ENCODE data around the gene ECSIT. TPM values are rescaled to one million over a fixed set of nuclear protein-coding genes. Genes with fewer than 3 reads are reported as not detected.

Gene ECSIT
- polyA plus RNA-seq, 2 of the 4 experiments (the other 2 are of a cell fraction): 23.0 to 29.7 TPM

GRCh38 chr19:11519138-11519537 is 9.8 kb downstream of the ECSIT start (continued):
- no peak for TF ChIP-seq REST (IDR thresholded peaks at IDR 0.05)
- no peak for TF ChIP-seq ZSCAN20 (CRISPR knock-in tag; IDR thresholded peaks at IDR 0.05)
- TF ChIP-seq CEBPB (IDR thresholded peaks at IDR 0.05): no peak
- TF ChIP-seq RCOR1 (IDR thresholded peaks at IDR 0.05; ENCODE audit: low read depth, low read length): no peak
- no peak for TF ChIP-seq CHD4 (IDR thresholded peaks at IDR 0.05; ENCODE audit: borderline replicate concordance)

GRCh38 chr19:11513946-11514345 is 15.0 kb downstream of the ECSIT start:
- Histone ChIP-seq H3K4me1 (no peaks in the 10 kb centered on the region), H3K4me3 (no peak overlapping the region), H3K9me3 (no peaks in the 10 kb centered on the region), H3K27ac (no peak overlapping the region), H3K4me2 (no peak overlapping the region)
- CTCF ChIA-PET: interaction anchor here (1.7 kb wide), 1 partner anchor 31 kb away, joined by 5 read pairs; no protein-coding TSS in a partner anchor
- no peak for TF ChIP-seq PBX3 (IDR thresholded peaks at IDR 0.05)
- no peak for TF ChIP-seq RARB (CRISPR knock-in tag; IDR thresholded peaks at IDR 0.05)
- TF ChIP-seq HOXB5 (CRISPR knock-in tag; IDR thresholded peaks at IDR 0.05): no peak
- no peak for TF ChIP-seq BHLHE40 (IDR thresholded peaks at IDR 0.05; ENCODE audit: low read depth, low read length)
- TF ChIP-seq KDM1A (IDR thresholded peaks at IDR 0.05; ENCODE audit: low read depth): no peak
- no peak for TF ChIP-seq ZNF302 (CRISPR knock-in tag; IDR thresholded peaks at IDR 0.05)
- no peak for TF ChIP-seq ZC3H11A (IDR thresholded peaks at IDR 0.05)
- no peak for TF ChIP-seq MAX (IDR thresholded peaks at IDR 0.05)
- no peak for TF ChIP-seq HES2 (IDR thresholded peaks at IDR 0.05)
- DNase-seq (ENCODE audit: low read depth in 1 of 2, low spot score in 1 of 2): no peak
- FAIRE-seq: no peak
- 95% methylated on average over 17 of the region's 20 CpGs for WGBS (ENCODE audit: missing lambda C conversion rate)
- POLR2A ChIA-PET: no interaction called here
- ATAC-seq: no peak

- Histone ChIP-seq H3K27ac (no peak overlapping the region), H3K4me1 (peaks cover 5% of the 10 kb centered on the region; the same call in 1 of the 3 replicates), H3K4me3 (no peak overlapping the region), H3K9me3 (no peaks in the 10 kb centered on the region), H3K4me2 (no peak overlapping the region)
- WGBS (ENCODE audit: missing lambda C conversion rate): 88% methylated on average over 8 of the region's 8 CpGs
- CTCF ChIA-PET: interaction anchor here (1.1 kb wide), 1 partner anchor 18 kb away, joined by 3 read pairs; no protein-coding TSS in a partner anchor
- POLR2A ChIA-PET: no interaction called here
- TF ChIP-seq NFE2L2 (conservative IDR thresholded peaks at IDR 0.05; ENCODE audit: low read length): no peak
- no peak for TF ChIP-seq MAFK (IDR thresholded peaks at IDR 0.05; ENCODE audit: partially characterized antibody)
- TF ChIP-seq JUN (IDR thresholded peaks at IDR 0.05): no peak
- TF ChIP-seq ZNF302 (CRISPR knock-in tag; IDR thresholded peaks at IDR 0.05): no peak
- no peak for TF ChIP-seq JUNB (IDR thresholded peaks at IDR 0.05)
- no peak for TF ChIP-seq ZC3H11A (IDR thresholded peaks at IDR 0.05)
- TF ChIP-seq RFX5 (IDR thresholded peaks at IDR 0.05): no peak
- no peak for TF ChIP-seq FOSL2 (IDR thresholded peaks at IDR 0.05)
- no peak for TF ChIP-seq FOSL2 (CRISPR knock-in tag; IDR thresholded peaks at IDR 0.05)
- TF ChIP-seq NR3C1 (IDR thresholded peaks at IDR 0.05): no peak
- no peak for TF ChIP-seq MAZ (IDR thresholded peaks at IDR 0.05; ENCODE audit: borderline replicate concordance, low read depth, low read length)
- no peak for TF ChIP-seq RCOR1 (IDR thresholded peaks at IDR 0.05; ENCODE audit: low read depth, low read length)
- DNase-seq (ENCODE audit: low read depth in 1 of 2, low spot score in 1 of 2) (no peak), FAIRE-seq (no peak), ATAC-seq (no peak)
Measured at GRCh38 chr19:11510444-11510843, 18.5 kb downstream of the ECSIT start.
